Activated T-cell treated with anti-CD3 and anti-CD28 coated beads for 1 hour (primary cell): ENCODE results near the gene PFAS.

Experiments
- DNase-seq: peaks from one replicate; pipeline ENCODE4 v3.0.0-alpha.2; 2020; ENCODE audit warnings: low read depth

PFAS gene

DNA sequence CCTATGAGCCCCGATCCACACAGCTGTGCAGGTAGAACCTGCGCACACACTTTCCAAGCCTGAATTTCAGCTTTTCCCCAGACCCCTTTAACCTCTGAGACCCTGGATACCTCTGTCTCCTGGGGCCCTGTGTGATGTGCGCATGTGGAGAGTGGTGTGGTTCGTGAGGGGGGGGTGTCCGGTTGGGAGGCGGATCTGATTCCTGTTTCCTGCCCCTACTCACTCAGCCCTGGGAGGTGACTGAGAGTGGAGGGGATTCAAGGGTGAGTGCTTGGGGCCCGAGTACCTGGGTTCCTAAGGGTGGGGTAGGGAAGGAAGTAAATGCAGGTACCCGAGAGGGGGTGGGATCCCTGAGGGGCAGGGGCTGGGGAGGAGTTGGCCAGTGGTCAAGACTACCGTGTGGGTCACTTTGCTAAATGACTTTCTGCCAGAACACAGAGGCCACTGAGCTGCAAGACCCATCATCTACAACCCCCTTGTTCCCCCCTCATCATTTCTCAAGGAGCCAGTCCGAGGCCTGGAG lies 61.6 kb downstream of the PFAS start:
- DNase-seq, result no peak

DNA sequence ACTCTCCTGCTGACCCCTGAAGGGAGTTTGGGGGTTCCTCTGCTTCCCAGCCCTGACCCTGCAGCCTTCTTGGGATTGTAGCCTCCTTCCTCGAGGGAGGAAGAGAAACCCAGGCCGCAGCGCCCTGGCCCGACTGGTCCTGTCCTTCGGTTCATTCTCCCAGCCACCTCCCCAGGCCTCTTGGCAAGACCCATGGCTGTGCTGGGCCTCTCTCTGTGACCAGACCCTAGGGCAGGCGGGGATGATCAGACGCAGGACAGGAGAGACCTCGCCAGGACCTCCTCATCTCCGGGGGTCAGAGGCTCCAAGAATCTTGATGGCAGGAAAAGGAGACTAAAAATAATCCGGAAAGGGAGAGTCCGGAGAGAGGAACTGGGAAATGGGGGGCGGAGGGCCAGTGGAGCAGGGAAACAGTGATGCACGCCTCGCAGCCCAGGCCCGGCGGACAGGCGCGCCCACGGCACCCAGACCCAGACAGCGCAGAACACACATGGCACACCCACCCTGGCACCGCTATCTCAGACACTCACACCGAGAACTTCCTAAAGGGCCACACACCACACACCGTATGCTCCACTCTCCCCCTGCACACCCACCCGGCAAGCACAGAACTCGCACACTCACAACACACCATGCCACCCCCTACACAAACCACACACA lies 62.2 kb downstream of the PFAS start:
- no peak for DNase-seq

DNA sequence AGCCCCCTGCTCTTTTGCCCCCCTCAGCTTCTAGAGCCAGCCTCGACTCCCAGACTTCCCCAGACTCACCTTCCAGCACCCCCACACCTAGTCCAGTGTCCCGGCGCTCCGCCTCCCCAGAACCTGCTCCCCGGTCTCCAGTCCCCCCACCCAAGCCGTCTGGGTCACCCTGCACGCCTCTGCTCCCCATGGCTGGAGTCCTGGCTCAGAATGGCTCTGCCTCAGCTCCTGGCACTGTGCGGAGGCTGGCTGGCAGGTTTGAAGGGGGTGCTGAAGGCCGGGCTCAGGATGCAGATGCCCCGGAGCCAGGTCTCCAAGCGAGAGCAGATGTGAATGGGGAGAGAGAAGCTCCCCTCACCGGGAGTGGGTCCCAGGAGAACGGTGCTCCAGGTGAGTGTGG lies 63.2 kb downstream of the PFAS start:
- no peak for DNase-seq

DNA sequence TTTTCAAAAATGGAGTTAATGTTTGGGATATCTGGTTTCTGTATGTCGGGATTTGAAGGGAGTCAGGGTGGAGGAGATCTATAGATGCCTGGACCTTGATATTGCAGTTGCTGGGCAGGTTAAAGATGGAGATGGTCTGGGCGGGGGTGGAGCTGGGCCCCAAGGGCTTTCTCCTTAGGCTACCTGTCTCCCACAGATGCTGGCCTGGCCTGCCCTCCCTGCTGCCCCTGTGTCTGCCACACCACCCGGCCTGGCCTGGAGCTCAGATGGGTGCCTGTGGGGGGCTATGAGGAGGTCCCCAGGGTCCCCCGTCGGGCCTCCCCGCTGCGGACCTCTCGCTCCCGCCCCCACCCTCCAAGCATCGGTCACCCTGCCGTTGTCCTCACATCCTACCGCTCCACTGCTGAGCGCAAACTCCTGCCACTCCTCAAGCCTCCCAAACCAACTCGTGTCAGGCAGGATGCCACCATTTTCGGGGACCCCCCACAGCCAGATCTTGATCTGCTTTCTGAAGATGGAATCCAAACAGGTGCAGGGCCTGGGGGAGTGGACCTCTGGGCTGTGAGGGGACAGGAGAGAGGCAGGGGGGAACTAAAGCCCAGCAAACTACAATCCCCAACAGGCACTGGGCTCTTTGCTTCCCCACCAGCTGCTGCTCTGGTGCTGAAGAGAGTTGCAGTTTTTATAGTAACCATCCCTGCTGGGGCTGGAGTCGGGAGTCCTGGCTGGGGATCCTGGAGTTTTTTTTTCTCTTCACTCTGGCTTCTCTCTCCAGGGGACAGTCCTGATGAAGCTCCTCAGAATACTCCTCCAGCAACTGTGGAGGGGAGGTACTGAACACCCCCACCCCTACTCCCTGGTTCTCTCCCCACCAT lies 63.9 kb downstream of the PFAS start:
- no peak for DNase-seq

DNA sequence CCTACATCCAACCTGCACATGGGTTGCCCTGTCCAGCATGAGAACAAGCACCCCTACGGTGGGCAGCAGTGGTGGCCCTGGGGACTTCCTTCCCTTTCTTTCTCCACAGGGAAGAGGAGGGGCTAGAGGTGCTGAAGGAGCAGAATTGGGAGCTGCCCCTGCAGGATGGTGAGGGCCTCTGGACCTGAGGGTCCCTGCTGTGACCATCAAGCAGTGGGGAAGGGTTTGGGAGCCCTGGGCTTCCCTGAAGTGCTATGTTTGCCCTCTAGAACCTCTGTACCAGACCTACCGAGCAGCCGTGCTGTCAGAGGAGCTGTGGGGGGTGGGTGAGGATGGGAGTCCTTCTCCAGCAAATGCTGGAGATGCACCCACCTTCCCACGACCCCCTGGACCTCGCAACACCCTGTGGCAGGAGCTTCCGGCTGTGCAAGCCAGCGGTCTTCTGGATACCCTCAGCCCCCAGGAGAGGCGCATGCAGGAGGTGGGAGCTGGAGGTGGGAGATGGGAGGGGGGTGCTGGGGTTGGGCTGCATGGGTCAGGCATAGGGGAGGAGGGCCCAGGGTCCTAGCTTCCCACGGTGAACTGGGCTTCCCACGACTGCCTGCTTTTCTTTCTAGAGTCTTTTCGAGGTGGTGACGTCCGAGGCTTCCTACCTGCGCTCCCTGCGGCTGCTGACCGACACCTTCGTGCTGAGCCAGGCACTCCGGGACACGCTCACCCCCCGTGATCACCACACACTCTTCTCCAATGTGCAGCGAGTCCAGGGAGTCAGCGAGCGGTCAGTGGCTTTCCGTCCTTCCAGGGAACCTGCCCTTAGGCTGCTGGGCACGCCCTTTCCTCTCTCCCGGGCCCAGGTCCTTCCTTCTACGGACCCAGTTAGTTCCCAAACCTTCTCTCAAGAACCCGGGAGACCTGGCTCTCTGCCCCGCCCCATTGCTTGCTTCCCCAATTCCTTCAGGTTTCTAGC lies 66.0 kb downstream of the PFAS start:
- no peak for DNase-seq

- no peak for DNase-seq
These were observed 66.7 kb downstream of the PFAS start for GRCh38 chr17:8315764-8316217.

DNA sequence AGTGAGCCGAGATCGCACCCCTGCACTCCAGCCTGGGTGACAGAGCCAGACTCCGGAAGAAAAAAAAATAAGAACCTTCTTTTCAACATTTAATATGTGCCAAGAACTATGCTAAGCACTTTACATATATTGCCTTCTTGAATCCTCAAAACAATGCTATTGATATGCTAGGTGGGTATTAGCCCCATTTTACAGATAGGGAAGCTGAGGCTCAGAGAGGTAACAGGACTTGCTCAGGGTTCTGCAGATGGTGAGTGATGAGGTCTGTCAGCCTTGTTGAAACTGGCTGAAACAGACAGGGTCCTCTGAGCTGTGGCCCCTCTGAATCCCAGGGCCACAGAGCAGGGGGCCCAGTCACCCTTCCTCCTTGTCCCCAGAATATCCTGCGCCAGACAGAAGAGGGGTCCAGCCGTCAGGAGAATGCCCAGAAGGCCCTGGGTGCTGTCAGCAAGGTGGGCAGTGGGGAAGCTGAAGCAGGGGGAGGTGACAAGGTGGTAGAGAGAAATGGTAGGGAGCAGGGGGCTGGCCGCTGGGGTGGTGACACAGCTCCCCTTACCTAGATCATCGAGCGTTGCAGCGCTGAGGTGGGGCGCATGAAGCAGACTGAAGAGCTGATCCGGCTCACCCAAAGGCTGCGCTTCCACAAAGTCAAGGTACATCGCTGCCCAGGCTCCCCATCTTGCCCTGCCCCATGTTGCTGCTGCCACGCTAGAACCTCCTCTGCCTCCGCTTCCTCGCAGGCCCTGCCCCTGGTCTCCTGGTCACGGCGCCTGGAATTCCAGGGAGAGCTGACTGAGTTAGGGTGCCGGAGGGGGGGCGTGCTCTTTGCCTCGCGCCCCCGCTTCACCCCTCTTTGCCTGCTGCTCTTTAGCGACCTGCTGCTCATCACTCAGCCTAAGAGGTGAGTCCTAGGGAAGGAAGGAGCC lies 69.2 kb downstream of the PFAS start:
- no peak for DNase-seq
